ENCODE data around the gene ANTKMT.

DNA sequence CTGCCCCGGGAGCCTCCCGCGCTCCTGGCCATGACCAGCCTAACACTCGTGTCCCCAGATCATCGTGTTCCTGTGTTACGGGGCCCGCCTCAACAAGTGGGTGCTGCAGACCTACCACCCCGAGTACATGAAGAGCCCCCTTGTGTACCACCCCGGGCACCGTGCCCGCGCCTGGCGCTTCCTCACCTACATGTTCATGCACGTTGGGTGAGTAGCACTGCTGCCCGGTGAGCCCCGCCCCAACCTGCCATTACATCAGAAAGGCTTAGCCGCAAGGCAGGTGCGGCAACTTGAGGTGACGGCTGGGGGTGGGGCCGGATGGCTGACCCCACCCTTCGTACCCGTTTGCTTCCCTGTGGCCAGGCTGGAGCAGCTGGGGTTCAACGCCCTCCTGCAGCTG is 44.0 kb upstream of the ANTKMT start:
- TF ChIP-seq EP300 (IDR thresholded peaks at IDR 0.05) (no peak), POLR2AphosphoS5 (IDR thresholded peaks at IDR 0.05) (no peak)
- TF ChIP-seq, protein P1, sequence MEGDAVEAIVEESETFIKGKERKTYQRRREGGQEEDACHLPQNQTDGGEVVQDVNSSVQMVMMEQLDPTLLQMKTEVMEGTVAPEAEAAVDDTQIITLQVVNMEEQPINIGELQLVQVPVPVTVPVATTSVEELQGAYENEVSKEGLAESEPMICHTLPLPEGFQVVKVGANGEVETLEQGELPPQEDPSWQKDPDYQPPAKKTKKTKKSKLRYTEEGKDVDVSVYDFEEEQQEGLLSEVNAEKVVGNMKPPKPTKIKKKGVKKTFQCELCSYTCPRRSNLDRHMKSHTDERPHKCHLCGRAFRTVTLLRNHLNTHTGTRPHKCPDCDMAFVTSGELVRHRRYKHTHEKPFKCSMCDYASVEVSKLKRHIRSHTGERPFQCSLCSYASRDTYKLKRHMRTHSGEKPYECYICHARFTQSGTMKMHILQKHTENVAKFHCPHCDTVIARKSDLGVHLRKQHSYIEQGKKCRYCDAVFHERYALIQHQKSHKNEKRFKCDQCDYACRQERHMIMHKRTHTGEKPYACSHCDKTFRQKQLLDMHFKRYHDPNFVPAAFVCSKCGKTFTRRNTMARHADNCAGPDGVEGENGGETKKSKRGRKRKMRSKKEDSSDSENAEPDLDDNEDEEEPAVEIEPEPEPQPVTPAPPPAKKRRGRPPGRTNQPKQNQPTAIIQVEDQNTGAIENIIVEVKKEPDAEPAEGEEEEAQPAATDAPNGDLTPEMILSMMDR (IDR thresholded peaks at IDR 0.05) = no peak
